ENCODE results near the gene PRPF40B. TPM values are rescaled to one million over a fixed set of nuclear protein-coding genes. Genes with fewer than 3 reads are reported as not detected.
A peak's percentile ranks its signal among the peaks of the same experiment; 100 is the strongest.

The PRPF40B gene
- total and polyA plus RNA-seq, 4 donors = 11.3 to 69.0 (median 34.6) TPM

GRCh38 chr12:49647827-49648711, 24.7 kb downstream of the PRPF40B start:
- Histone ChIP-seq H3K4me1 (ENCODE audit: control insufficient read depth in 1 of 2, insufficient read depth in 2 of 2, low read length in 2 of 2) (no peaks in the 10 kb centered on the region), H3K27me3 (ENCODE audit: control insufficient read depth in 1 of 2, insufficient read depth in 2 of 2, low read length in 1 of 2) (no peaks in the 10 kb centered on the region), H3K9me3 (ENCODE audit: control insufficient read depth, low read length) (no peaks in the 10 kb centered on the region), H3K36me3 (ENCODE audit: control insufficient read depth in 1 of 2, insufficient read depth in 2 of 2, low read length in 1 of 2) (peaks cover 0 to 3% of the 10 kb centered on the region in 2 donors), H3K4me3 (ENCODE audit: low read length in 2 of 2) (no peak overlapping the region), H3K27ac (ENCODE audit: low read depth in 1 of 2, low read length in 2 of 2) (no peak overlapping the region)
- DNase-seq = no peak
- peak; percentile 5 for ATAC-seq (ENCODE audit: low FRiP score)
- WGBS, 2 donors = 17 to 41% methylated on average over 14 to 15 of the region's 15 CpGs
- intact Hi-C loops (cut with DNase I) = no loop called here

GRCh38 chr12:49648712-49649003, 25.3 kb downstream of the PRPF40B start:
- H3K9me3 ChIP-seq (ENCODE audit: control insufficient read depth, low read length) = no peaks in the 10 kb centered on the region
- 94 to 96% methylated on average over 3 of the region's 3 CpGs for WGBS, 2 donors
- no peaks in the 10 kb centered on the region for H3K27me3 ChIP-seq (ENCODE audit: control insufficient read depth in 1 of 2, insufficient read depth in 2 of 2, low read length in 1 of 2)
- no peak overlapping the region for H3K27ac ChIP-seq (ENCODE audit: low read depth in 1 of 2, low read length in 2 of 2)
- H3K4me1 ChIP-seq (ENCODE audit: control insufficient read depth in 1 of 2, insufficient read depth in 2 of 2, low read length in 2 of 2) = no peaks in the 10 kb centered on the region
- intact Hi-C loops (cut with DNase I) = no loop called here
- peaks cover 0 to 3% of the 10 kb centered on the region in 2 donors for H3K36me3 ChIP-seq (ENCODE audit: control insufficient read depth in 1 of 2, insufficient read depth in 2 of 2, low read length in 1 of 2)
- ATAC-seq (ENCODE audit: low FRiP score) = no peak
- H3K4me3 ChIP-seq (ENCODE audit: low read length in 2 of 2) = no peak overlapping the region
- DNase-seq = no peak

GRCh38 chr12:49649445-49649844, 26.1 kb downstream of the PRPF40B start:
- DNase-seq (no peak), ATAC-seq (ENCODE audit: low FRiP score) (no peak)
- no peaks in the 10 kb centered on the region for H3K4me1 ChIP-seq (ENCODE audit: control insufficient read depth in 1 of 2, insufficient read depth in 2 of 2, low read length in 2 of 2)
- WGBS, 2 donors = 94 to 97% methylated on average over 11 of the region's 11 CpGs
- no peak overlapping the region for H3K27ac ChIP-seq (ENCODE audit: low read depth in 1 of 2, low read length in 2 of 2)
- H3K27me3 ChIP-seq (ENCODE audit: control insufficient read depth in 1 of 2, insufficient read depth in 2 of 2, low read length in 1 of 2) = no peaks in the 10 kb centered on the region
- intact Hi-C loops (cut with DNase I) = no loop called here
- H3K9me3 ChIP-seq (ENCODE audit: control insufficient read depth, low read length) = no peaks in the 10 kb centered on the region
- H3K4me3 ChIP-seq (ENCODE audit: low read length in 2 of 2) = no peak overlapping the region
- H3K36me3 ChIP-seq (ENCODE audit: control insufficient read depth in 1 of 2, insufficient read depth in 2 of 2, low read length in 1 of 2) = peaks cover 0 to 2% of the 10 kb centered on the region in 2 donors

GRCh38 chr12:49649892-49650291, 26.5 kb downstream of the PRPF40B start:
- no peaks in the 10 kb centered on the region for H3K27me3 ChIP-seq (ENCODE audit: control insufficient read depth in 1 of 2, insufficient read depth in 2 of 2, low read length in 1 of 2)
- H3K36me3 ChIP-seq (ENCODE audit: control insufficient read depth in 1 of 2, insufficient read depth in 2 of 2, low read length in 1 of 2) = peaks cover 0 to 2% of the 10 kb centered on the region in 2 donors
- H3K4me1 ChIP-seq (ENCODE audit: control insufficient read depth in 1 of 2, insufficient read depth in 2 of 2, low read length in 2 of 2) = no peaks in the 10 kb centered on the region
- H3K4me3 ChIP-seq (ENCODE audit: low read length in 2 of 2) = no peak overlapping the region
- no peak for DNase-seq
- no peak for ATAC-seq (ENCODE audit: low FRiP score)
- WGBS, 2 donors = 84 to 89% methylated on average over 5 of the region's 5 CpGs
- no peaks in the 10 kb centered on the region for H3K9me3 ChIP-seq (ENCODE audit: control insufficient read depth, low read length)
- H3K27ac ChIP-seq (ENCODE audit: low read depth in 1 of 2, low read length in 2 of 2) = no peak overlapping the region
- intact Hi-C loops (cut with DNase I) = no loop called here

- 70 to 74% methylated on average over 8 of the region's 8 CpGs for WGBS, 2 donors
- Histone ChIP-seq H3K27ac (ENCODE audit: low read depth in 1 of 2, low read length in 2 of 2) (no peak overlapping the region), H3K27me3 (ENCODE audit: control insufficient read depth in 1 of 2, insufficient read depth in 2 of 2, low read length in 1 of 2) (no peaks in the 10 kb centered on the region), H3K36me3 (ENCODE audit: control insufficient read depth in 1 of 2, insufficient read depth in 2 of 2, low read length in 1 of 2) (peaks cover 0 to 2% of the 10 kb centered on the region in 2 donors), H3K4me3 (ENCODE audit: low read length in 2 of 2) (no peak overlapping the region), H3K4me1 (ENCODE audit: control insufficient read depth in 1 of 2, insufficient read depth in 2 of 2, low read length in 2 of 2) (no peaks in the 10 kb centered on the region), H3K9me3 (ENCODE audit: control insufficient read depth, low read length) (no peaks in the 10 kb centered on the region)
- intact Hi-C loops (cut with DNase I) = no loop called here
- DNase-seq = peak in 1 of 2 donors; percentile 57
- ATAC-seq (ENCODE audit: low FRiP score) = no peak
Observed at GRCh38 chr12:49651855-49652254, 28.5 kb downstream of the PRPF40B start.

- Histone ChIP-seq H3K9me3 (ENCODE audit: control insufficient read depth, low read length) (no peaks in the 10 kb centered on the region), H3K27me3 (ENCODE audit: control insufficient read depth in 1 of 2, insufficient read depth in 2 of 2, low read length in 1 of 2) (no peaks in the 10 kb centered on the region), H3K27ac (ENCODE audit: low read depth in 1 of 2, low read length in 2 of 2) (no peak overlapping the region), H3K4me3 (ENCODE audit: low read length in 2 of 2) (no peak overlapping the region), H3K36me3 (ENCODE audit: control insufficient read depth in 1 of 2, insufficient read depth in 2 of 2, low read length in 1 of 2) (peaks cover 0 to 2% of the 10 kb centered on the region in 2 donors), H3K4me1 (ENCODE audit: control insufficient read depth in 1 of 2, insufficient read depth in 2 of 2, low read length in 2 of 2) (no peaks in the 10 kb centered on the region)
- intact Hi-C loops (cut with DNase I) = no loop called here
- ATAC-seq (ENCODE audit: low FRiP score) = no peak
- peak in 1 of 2 donors; percentile 41 for DNase-seq
- 95 to 96% methylated on average over 4 of the region's 4 CpGs for WGBS, 2 donors
Observed at GRCh38 chr12:49652921-49653520, 29.7 kb downstream of the PRPF40B start.

- H3K36me3 ChIP-seq (ENCODE audit: control insufficient read depth in 1 of 2, insufficient read depth in 2 of 2, low read length in 1 of 2) = peaks cover 0 to 2% of the 10 kb centered on the region in 2 donors
- DNase-seq = peak in 1 of 2 donors; percentile 32
- H3K27me3 ChIP-seq (ENCODE audit: control insufficient read depth in 1 of 2, insufficient read depth in 2 of 2, low read length in 1 of 2) = no peaks in the 10 kb centered on the region
- H3K4me1 ChIP-seq (ENCODE audit: control insufficient read depth in 1 of 2, insufficient read depth in 2 of 2, low read length in 2 of 2) = no peaks in the 10 kb centered on the region
- 90 to 95% methylated on average over 5 of the region's 5 CpGs for WGBS, 2 donors
- intact Hi-C loops (cut with DNase I) = no loop called here
- no peak overlapping the region for H3K4me3 ChIP-seq (ENCODE audit: low read length in 2 of 2)
- no peaks in the 10 kb centered on the region for H3K9me3 ChIP-seq (ENCODE audit: control insufficient read depth, low read length)
- no peak overlapping the region for H3K27ac ChIP-seq (ENCODE audit: low read depth in 1 of 2, low read length in 2 of 2)
- ATAC-seq (ENCODE audit: low FRiP score) = no peak
Observed at GRCh38 chr12:49654715-49655114, 31.4 kb downstream of the PRPF40B start.

GRCh38 chr12:49655595-49656236, 32.4 kb downstream of the PRPF40B start:
- H3K36me3 ChIP-seq (ENCODE audit: control insufficient read depth in 1 of 2, insufficient read depth in 2 of 2, low read length in 1 of 2) = peaks cover 0 to 2% of the 10 kb centered on the region in 2 donors
- WGBS, 2 donors = 96 to 100% methylated on average over 2 of the region's 2 CpGs
- H3K4me3 ChIP-seq (ENCODE audit: low read length in 2 of 2) = no peak overlapping the region
- DNase-seq (no peak), ATAC-seq (ENCODE audit: low FRiP score) (no peak)
- H3K4me1 ChIP-seq (ENCODE audit: control insufficient read depth in 1 of 2, insufficient read depth in 2 of 2, low read length in 2 of 2) = no peaks in the 10 kb centered on the region
- H3K9me3 ChIP-seq (ENCODE audit: control insufficient read depth, low read length) = no peaks in the 10 kb centered on the region
- no peaks in the 10 kb centered on the region for H3K27me3 ChIP-seq (ENCODE audit: control insufficient read depth in 1 of 2, insufficient read depth in 2 of 2, low read length in 1 of 2)
- H3K27ac ChIP-seq (ENCODE audit: low read depth in 1 of 2, low read length in 2 of 2) = no peak overlapping the region
- intact Hi-C loops (cut with DNase I) = no loop called here

Data from aorta (tissue), 5 donors.